Measurements from ENCODE around the gene CDHR3. TPM values are rescaled to one million over a fixed set of nuclear protein-coding genes. Genes with fewer than 3 reads are reported as not detected.

Gene CDHR3
- polyA plus RNA-seq, 1 donor from 2014 or later = 2.9 TPM

DNA sequence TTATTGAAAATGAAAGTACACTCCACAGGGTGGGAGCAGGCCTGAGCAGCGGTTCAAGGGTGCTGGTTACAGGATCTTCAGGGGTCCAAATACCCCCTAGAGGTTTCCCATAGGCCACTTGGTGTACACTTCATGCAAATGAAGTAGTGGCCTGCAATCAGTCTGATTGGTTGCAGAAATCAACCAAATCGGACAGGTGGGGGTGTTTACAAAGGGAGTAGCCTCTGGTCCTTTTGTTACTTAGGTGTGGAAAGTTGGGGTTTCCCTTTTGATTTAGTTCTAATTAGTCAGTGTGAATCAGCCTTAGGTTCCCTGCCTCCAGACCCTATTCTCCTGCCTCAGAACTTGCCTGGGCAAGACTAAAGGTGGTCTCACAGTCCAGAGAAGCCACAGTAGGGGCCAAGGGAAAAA is 99.5 kb downstream of the CDHR3 start:
- H4K20me1 ChIP-seq (ENCODE audit: insufficient read depth) = no peaks in the 10 kb centered on the region
- H3K36me3 ChIP-seq (ENCODE audit: insufficient read depth, low read length) = no peaks in the 10 kb centered on the region
- no peaks in the 10 kb centered on the region for H3K27me3 ChIP-seq (ENCODE audit: insufficient read depth, low read depth, low read length)
- H3K9ac ChIP-seq (ENCODE audit: low read length) = no peak overlapping the region
- H3K27ac ChIP-seq (ENCODE audit: low read length) = no peak overlapping the region
- no peak overlapping the region for H3K4me3 ChIP-seq (ENCODE audit: low read length)
- H2AFZ ChIP-seq (ENCODE audit: low read depth, low read length) = no peak overlapping the region
- H3K9me3 ChIP-seq (ENCODE audit: low read length) = no peaks in the 10 kb centered on the region
- H3F3A ChIP-seq (ENCODE audit: insufficient read depth, low read length, poor library complexity, severe bottlenecking) = no peaks in the 10 kb centered on the region
- TF ChIP-seq RAD21 (conservative IDR thresholded peaks at IDR 0.05) (no peak), POLR2AphosphoS5 (IDR thresholded peaks at IDR 0.05) (no peak), EZH2 (IDR thresholded peaks at IDR 0.05; ENCODE audit: borderline replicate concordance, insufficient read depth, low read length, poor library complexity, severe bottlenecking) (no peak), EP300 (conservative IDR thresholded peaks at IDR 0.05; ENCODE audit: poor library complexity, severe bottlenecking) (no peak), SMC3 (conservative IDR thresholded peaks at IDR 0.05; ENCODE audit: poor library complexity) (no peak), TAF1 (IDR thresholded peaks at IDR 0.05; ENCODE audit: low read depth) (no peak), MXI1 (conservative IDR thresholded peaks at IDR 0.05; ENCODE audit: poor library complexity, severe bottlenecking) (no peak)
- TF ChIP-seq, protein P1, sequence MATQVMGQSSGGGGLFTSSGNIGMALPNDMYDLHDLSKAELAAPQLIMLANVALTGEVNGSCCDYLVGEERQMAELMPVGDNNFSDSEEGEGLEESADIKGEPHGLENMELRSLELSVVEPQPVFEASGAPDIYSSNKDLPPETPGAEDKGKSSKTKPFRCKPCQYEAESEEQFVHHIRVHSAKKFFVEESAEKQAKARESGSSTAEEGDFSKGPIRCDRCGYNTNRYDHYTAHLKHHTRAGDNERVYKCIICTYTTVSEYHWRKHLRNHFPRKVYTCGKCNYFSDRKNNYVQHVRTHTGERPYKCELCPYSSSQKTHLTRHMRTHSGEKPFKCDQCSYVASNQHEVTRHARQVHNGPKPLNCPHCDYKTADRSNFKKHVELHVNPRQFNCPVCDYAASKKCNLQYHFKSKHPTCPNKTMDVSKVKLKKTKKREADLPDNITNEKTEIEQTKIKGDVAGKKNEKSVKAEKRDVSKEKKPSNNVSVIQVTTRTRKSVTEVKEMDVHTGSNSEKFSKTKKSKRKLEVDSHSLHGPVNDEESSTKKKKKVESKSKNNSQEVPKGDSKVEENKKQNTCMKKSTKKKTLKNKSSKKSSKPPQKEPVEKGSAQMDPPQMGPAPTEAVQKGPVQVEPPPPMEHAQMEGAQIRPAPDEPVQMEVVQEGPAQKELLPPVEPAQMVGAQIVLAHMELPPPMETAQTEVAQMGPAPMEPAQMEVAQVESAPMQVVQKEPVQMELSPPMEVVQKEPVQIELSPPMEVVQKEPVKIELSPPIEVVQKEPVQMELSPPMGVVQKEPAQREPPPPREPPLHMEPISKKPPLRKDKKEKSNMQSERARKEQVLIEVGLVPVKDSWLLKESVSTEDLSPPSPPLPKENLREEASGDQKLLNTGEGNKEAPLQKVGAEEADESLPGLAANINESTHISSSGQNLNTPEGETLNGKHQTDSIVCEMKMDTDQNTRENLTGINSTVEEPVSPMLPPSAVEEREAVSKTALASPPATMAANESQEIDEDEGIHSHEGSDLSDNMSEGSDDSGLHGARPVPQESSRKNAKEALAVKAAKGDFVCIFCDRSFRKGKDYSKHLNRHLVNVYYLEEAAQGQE (IDR thresholded peaks at IDR 0.05; ENCODE audit: borderline replicate concordance) = no peak
- TF ChIP-seq, protein P2, sequence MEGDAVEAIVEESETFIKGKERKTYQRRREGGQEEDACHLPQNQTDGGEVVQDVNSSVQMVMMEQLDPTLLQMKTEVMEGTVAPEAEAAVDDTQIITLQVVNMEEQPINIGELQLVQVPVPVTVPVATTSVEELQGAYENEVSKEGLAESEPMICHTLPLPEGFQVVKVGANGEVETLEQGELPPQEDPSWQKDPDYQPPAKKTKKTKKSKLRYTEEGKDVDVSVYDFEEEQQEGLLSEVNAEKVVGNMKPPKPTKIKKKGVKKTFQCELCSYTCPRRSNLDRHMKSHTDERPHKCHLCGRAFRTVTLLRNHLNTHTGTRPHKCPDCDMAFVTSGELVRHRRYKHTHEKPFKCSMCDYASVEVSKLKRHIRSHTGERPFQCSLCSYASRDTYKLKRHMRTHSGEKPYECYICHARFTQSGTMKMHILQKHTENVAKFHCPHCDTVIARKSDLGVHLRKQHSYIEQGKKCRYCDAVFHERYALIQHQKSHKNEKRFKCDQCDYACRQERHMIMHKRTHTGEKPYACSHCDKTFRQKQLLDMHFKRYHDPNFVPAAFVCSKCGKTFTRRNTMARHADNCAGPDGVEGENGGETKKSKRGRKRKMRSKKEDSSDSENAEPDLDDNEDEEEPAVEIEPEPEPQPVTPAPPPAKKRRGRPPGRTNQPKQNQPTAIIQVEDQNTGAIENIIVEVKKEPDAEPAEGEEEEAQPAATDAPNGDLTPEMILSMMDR (IDR thresholded peaks at IDR 0.05; ENCODE audit: poor library complexity, severe bottlenecking) = no peak
- H3K79me2 ChIP-seq (replicated peaks; ENCODE audit: insufficient read depth, low read length) = no peaks in the 10 kb centered on the region
- H3K4me2 ChIP-seq (ENCODE audit: low read length) = no peak overlapping the region
- H3K9me2 ChIP-seq (ENCODE audit: insufficient read depth, low read length) = no peaks in the 10 kb centered on the region

DNA sequence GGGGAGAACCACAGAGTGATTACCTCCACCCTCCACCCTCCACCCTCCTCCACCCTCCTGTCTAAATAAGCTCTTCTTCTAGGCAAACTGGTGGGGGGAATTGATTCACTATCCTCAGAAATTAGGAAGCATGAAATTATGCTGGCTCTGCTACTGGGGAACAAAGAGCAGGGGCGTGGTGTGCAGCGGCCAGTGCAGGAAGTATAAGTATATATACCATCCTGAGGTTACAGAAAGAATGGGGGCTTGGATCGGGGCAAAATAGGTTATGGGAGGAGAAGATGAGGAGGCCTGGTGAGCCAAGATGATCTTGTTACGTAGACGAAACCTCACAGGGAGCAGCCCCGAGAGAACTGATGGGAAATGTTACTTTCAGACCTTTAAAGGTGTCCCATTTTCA is 100.0 kb downstream of the CDHR3 start:
- TF ChIP-seq RAD21 (conservative IDR thresholded peaks at IDR 0.05) = no peak
- TF ChIP-seq TAF1 (IDR thresholded peaks at IDR 0.05; ENCODE audit: low read depth) = no peak
- TF ChIP-seq EP300 (conservative IDR thresholded peaks at IDR 0.05; ENCODE audit: poor library complexity, severe bottlenecking) = no peak
- TF ChIP-seq, protein P2 (IDR thresholded peaks at IDR 0.05; ENCODE audit: poor library complexity, severe bottlenecking) = no peak

More for the DNA sequence above, 100.0 kb downstream of the CDHR3 start:
- no peaks in the 10 kb centered on the region for H3K36me3 ChIP-seq (ENCODE audit: insufficient read depth, low read length)
- H4K20me1 ChIP-seq (ENCODE audit: insufficient read depth) = no peaks in the 10 kb centered on the region
- H3K4me3 ChIP-seq (ENCODE audit: low read length) = no peak overlapping the region
- no peak overlapping the region for H2AFZ ChIP-seq (ENCODE audit: low read depth, low read length)
- no peak overlapping the region for H3K9ac ChIP-seq (ENCODE audit: low read length)
- no peaks in the 10 kb centered on the region for H3K79me2 ChIP-seq (replicated peaks; ENCODE audit: insufficient read depth, low read length)
- H3K27me3 ChIP-seq (ENCODE audit: insufficient read depth, low read depth, low read length) = no peaks in the 10 kb centered on the region
- H3K9me2 ChIP-seq (ENCODE audit: insufficient read depth, low read length) = no peaks in the 10 kb centered on the region
- no peak overlapping the region for H3K4me2 ChIP-seq (ENCODE audit: low read length)
- H3F3A ChIP-seq (ENCODE audit: insufficient read depth, low read length, poor library complexity, severe bottlenecking) = no peaks in the 10 kb centered on the region
- no peaks in the 10 kb centered on the region for H3K9me3 ChIP-seq (ENCODE audit: low read length)
- no peak overlapping the region for H3K27ac ChIP-seq (ENCODE audit: low read length)
